CD4-positive, alpha-beta T cell (primary cell): Measurements from ENCODE around the gene RPL31. TPM values are rescaled to one million over a fixed set of nuclear protein-coding genes. Genes with fewer than 3 reads are reported as not detected.
A peak's percentile ranks its signal among the peaks of the same experiment; 100 is the strongest.

Source experiments
- ATAC-seq: fragments of 200-7000 bp; cut with Tn5 transposase; one replicate; pipeline ENCODE4 v1.10.0; 2022; ENCODE audit warnings: mild to moderate bottlenecking; ENCODE audit not compliant: poor library complexity
- CTCF ChIA-PET: fragments of 350-600 bp; sonication (Branson Sonifier 250); formaldehyde crosslinking; loops from one replicate; lab custom pipeline; 2021; ENCODE audit warnings: antibody characterized with exemption, inconsistent platforms; lab: Charles Lee
- POLR2A ChIA-PET: fragments of 350-600 bp; sonication (Branson Sonifier 250); formaldehyde crosslinking; loops from one replicate; lab custom pipeline; 2021; ENCODE audit warnings: antibody characterized with exemption, inconsistent platforms; lab: Charles Lee
- DNase-seq, 14 experiments: peaks; one replicate each; pipeline ENCODE4 v3.0.0-alpha.2; 2013 to 2020; ENCODE audit warnings: mixed read lengths in 2 of 14
- H3K27ac ChIP-seq, 2 donors: one replicate each; pipeline versions ENCODE4 v1.5.1 to v1.7.0; 2013; ENCODE audit warnings: low read length in 2 of 2, low read depth in 1 of 2, mild to moderate bottlenecking in 1 of 2
- H3K27me3 ChIP-seq, 2 experiments: 1 replicate in 1 of 2; 2 replicates in 1 of 2; pipeline versions ENCODE4 v1.6.1 to v1.7.0; 2013; ENCODE audit warnings: low read length in 2 of 2, control low read depth in 1 of 2, mild to moderate bottlenecking in 1 of 2, moderate library complexity in 1 of 2; ENCODE audit not compliant: insufficient read depth in 2 of 2, control insufficient read depth in 1 of 2
- H3K36me3 ChIP-seq: one replicate; pipeline ENCODE4 v1.6.1; 2013; ENCODE audit warnings: low read length, control low read depth; ENCODE audit not compliant: insufficient read depth
- H3K4me1 ChIP-seq: one replicate; pipeline ENCODE4 v1.6.1; 2013; ENCODE audit warnings: low read length, control low read depth; ENCODE audit not compliant: insufficient read depth
- H3K4me3 ChIP-seq: one replicate; pipeline ENCODE4 v1.5.1; 2013; ENCODE audit warnings: mild to moderate bottlenecking, low read length, moderate library complexity
- H3K9me3 ChIP-seq, 2 experiments: 1 replicate in 1 of 2; 2 replicates in 1 of 2; pipeline versions ENCODE4 v1.6.1 to v1.7.0; 2013; ENCODE audit warnings: low read length in 2 of 2, mild to moderate bottlenecking in 2 of 2, control low read depth in 1 of 2, moderate library complexity in 1 of 2; ENCODE audit not compliant: control insufficient read depth in 1 of 2, insufficient read depth in 1 of 2
- H3K27ac Mint-ChIP-seq: one replicate; pipeline ENCODE4 v1.8.0; 2020; ENCODE audit warnings: mixed read lengths
- H3K27me3 Mint-ChIP-seq: one replicate; pipeline ENCODE4 v1.8.0; 2021; ENCODE audit warnings: mixed read lengths
- H3K36me3 Mint-ChIP-seq: one replicate; pipeline ENCODE4 v1.8.0; 2021; ENCODE audit warnings: low read depth, mixed read lengths
- H3K4me1 Mint-ChIP-seq: one replicate; pipeline ENCODE4 v1.8.0; 2021; ENCODE audit warnings: low read depth, mixed read lengths
- H3K4me3 Mint-ChIP-seq: one replicate; pipeline ENCODE4 v1.8.0; 2020; ENCODE audit warnings: mild to moderate bottlenecking, mixed read lengths
- H3K9me3 Mint-ChIP-seq: one replicate; pipeline ENCODE4 v1.8.0; 2020; ENCODE audit warnings: mixed read lengths
- intact Hi-C, 2 experiments: fragments of 100-400 bp; cut with DNase I in 1 of 2; cut with micrococcal nuclease in 1 of 2; formaldehyde crosslinking; loops; one replicate each; pipeline versions ENCODE4 v1.15.1 to v1.9.0; 2023 to 2025; cut with DNase I, micrococcal nuclease
- total RNA-seq, 174 experiments: library from RNA in 2 of 174; stranded (reverse) in 2 of 174; gene quantifications; one replicate each; pipeline ENCODE4 v1.2.3 and lab custom pipeline; 2021 to 2026
- TF ChIP-seq, protein P1 (sequence below): fragments of 200-600 bp; IDR thresholded peaks from one replicate; pipeline ENCODE4 v1.8.0; 2022; ENCODE audit warnings: antibody characterized with exemption, mild to moderate bottlenecking

RPL31 gene
- total RNA-seq, 2 experiments from 2014 or later: 2,901 to 2,913 TPM

DNA sequence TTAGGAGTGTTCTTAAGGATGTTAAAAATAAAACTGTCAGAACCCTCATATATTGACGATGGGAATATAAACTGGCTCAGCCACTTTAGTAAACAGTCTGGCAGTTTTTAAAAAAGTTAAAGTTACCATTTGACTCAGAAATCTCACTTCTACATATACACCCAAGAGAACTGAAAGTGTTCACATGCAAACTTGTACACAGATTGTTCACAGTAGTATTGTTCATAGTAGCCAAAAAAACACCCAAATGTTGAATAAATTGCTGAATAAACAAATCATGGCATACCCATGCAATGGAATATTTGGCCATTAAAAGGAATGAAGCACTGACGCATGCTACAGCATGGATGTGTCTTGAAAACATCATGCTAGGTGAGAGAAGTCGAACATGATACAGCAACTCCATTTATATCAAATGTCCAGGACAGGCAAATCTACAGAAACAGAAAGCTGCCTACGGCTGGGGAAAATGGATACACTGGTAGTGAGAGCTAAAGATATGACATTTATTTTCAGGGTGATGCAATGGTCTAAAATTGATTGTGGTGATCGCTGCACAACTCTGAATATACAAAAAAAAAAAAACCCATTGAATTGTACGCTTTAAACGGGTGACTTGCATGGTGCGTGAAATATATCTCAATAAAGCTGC lies 10.1 kb downstream of the RPL31 start:
- POLR2A ChIA-PET: interaction anchor here (0.6 to 1.5 kb wide), 4 partner anchors 10 to 432 kb away, joined by 3 to 15 read pairs (median 6); partner anchors contain the start of gene RPL31
- no peak overlapping the region for H3K4me3 Mint-ChIP-seq

DNA sequence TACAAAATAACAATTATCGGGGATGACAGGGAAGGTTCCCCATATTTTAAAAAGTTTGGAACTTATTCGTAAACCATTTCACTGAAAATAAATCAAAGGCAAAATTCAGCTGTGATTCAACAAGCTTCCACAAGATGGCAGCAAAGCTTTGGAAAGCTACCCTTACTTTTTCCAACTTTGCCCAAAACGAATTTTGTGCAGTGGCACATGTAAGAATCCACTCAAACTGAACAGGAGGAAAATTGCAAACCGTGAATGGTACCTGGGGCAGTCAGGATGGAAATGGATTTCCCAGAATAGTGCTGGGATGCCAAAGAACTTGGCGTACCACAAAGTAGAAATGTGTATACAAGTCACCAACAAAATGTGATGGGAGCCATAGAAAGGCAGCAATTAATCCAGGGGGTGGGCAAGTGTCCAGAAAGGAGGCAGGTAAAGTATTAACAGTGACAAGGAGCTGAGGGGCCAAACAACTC lies 10.7 kb downstream of the RPL31 start:
- Histone ChIP-seq H3K4me3 (no peak overlapping the region), H3K4me1 (no peaks in the 10 kb centered on the region), H3K9me3 (no peaks in the 10 kb centered on the region), H3K27me3 (no peaks in the 10 kb centered on the region), H3K36me3 (peaks cover 28% of the 10 kb centered on the region), H3K27ac (no peak overlapping the region)
- H3K27ac Mint-ChIP-seq: no peak overlapping the region
- intact Hi-C loops: loop anchor here (1.0 to 2.0 kb wide), 3 partner anchors 193 to 374 kb away; partner anchors contain the start of gene CREG2 (in 2 of the 2)
- TF ChIP-seq, protein P1, sequence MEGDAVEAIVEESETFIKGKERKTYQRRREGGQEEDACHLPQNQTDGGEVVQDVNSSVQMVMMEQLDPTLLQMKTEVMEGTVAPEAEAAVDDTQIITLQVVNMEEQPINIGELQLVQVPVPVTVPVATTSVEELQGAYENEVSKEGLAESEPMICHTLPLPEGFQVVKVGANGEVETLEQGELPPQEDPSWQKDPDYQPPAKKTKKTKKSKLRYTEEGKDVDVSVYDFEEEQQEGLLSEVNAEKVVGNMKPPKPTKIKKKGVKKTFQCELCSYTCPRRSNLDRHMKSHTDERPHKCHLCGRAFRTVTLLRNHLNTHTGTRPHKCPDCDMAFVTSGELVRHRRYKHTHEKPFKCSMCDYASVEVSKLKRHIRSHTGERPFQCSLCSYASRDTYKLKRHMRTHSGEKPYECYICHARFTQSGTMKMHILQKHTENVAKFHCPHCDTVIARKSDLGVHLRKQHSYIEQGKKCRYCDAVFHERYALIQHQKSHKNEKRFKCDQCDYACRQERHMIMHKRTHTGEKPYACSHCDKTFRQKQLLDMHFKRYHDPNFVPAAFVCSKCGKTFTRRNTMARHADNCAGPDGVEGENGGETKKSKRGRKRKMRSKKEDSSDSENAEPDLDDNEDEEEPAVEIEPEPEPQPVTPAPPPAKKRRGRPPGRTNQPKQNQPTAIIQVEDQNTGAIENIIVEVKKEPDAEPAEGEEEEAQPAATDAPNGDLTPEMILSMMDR: peak; percentile 88
- ChIA-PET POLR2A (interaction anchor here (0.6 to 1.5 kb wide), 4 partner anchors 10 to 432 kb away, joined by 3 to 15 read pairs (median 6); partner anchors contain the start of gene RPL31), CTCF (interaction anchor here (0.9 to 1.7 kb wide), 6 partner anchors 10 to 432 kb away, joined by 3 to 11 read pairs (median 4); partner anchors contain the start of genes CNOT11 and RPL31)
- ATAC-seq (no peak), DNase-seq (peak in 10 of 14 experiments; percentile 13 to 70 (median 24))
- H3K9me3 Mint-ChIP-seq: no peaks in the 10 kb centered on the region
- H3K4me1 Mint-ChIP-seq: peaks cover 20% of the 10 kb centered on the region
- H3K27me3 Mint-ChIP-seq: no peaks in the 10 kb centered on the region
- H3K36me3 Mint-ChIP-seq: peaks cover 58% of the 10 kb centered on the region
- no peak overlapping the region for H3K4me3 Mint-ChIP-seq

More for the DNA sequence above, 10.1 kb downstream of the RPL31 start:
- peaks cover 24% of the 10 kb centered on the region for H3K4me1 Mint-ChIP-seq
- intact Hi-C loops: loop anchor here (1.0 to 2.0 kb wide), 3 partner anchors 193 to 375 kb away; partner anchors contain the start of gene CREG2 (in 2 of the 2)
- no peaks in the 10 kb centered on the region for H3K9me3 ChIP-seq
- no peaks in the 10 kb centered on the region for H3K9me3 Mint-ChIP-seq
- TF ChIP-seq, protein P1: no peak
- ATAC-seq: no peak
- H3K27ac Mint-ChIP-seq: no peak overlapping the region
- peaks cover 63% of the 10 kb centered on the region for H3K36me3 Mint-ChIP-seq
- H3K4me1 ChIP-seq: no peaks in the 10 kb centered on the region
- H3K27me3 Mint-ChIP-seq: no peaks in the 10 kb centered on the region
- CTCF ChIA-PET: interaction anchor here (0.9 to 1.7 kb wide), 6 partner anchors 9 to 432 kb away, joined by 3 to 11 read pairs (median 4); partner anchors contain the start of genes CNOT11 and RPL31
- no peak overlapping the region for H3K27ac ChIP-seq
- H3K4me3 ChIP-seq: no peak overlapping the region
- H3K36me3 ChIP-seq: peaks cover 34% of the 10 kb centered on the region
- DNase-seq: no peak
- no peaks in the 10 kb centered on the region for H3K27me3 ChIP-seq

DNA sequence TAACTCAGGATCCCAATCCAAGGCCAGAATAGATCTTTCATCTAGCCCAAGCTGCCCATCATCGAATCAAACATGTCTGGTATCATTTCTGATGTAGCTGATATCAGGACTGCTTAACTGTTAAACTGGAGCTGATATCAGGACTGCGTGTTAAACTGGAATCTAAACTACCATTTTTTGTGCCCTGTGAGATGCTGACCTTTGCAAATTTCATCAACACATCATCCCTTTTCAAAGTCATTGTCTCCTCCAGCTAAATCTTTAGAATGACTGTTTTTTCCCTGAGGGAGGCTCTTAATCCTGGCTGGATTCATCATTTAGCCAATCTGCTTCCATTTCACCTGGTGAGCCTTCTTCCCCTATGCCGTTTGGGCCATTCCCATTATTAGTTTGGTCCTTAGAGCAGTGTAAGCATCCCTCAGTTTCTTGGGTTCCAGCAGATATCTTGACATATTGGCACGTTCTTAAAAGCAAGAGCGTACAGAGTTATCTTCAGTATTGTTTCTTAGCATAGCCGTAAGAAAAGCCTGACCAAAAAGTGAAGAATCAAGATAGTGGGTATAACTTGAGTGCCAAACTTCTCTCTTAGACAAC lies 12.3 kb downstream of the RPL31 start:
- ATAC-seq: no peak
- Histone ChIP-seq H3K9me3 (no peaks in the 10 kb centered on the region), H3K27me3 (no peaks in the 10 kb centered on the region), H3K27ac (no peak overlapping the region), H3K4me1 (no peaks in the 10 kb centered on the region), H3K36me3 (peaks cover 19% of the 10 kb centered on the region), H3K4me3 (no peak overlapping the region)
- no peak for DNase-seq
- CTCF ChIA-PET: no interaction called here
- TF ChIP-seq, protein P1: no peak
- POLR2A ChIA-PET: no interaction called here
- intact Hi-C loops: no loop called here
- H3K27ac Mint-ChIP-seq: no peak overlapping the region
- H3K36me3 Mint-ChIP-seq: peaks cover 49% of the 10 kb centered on the region
- no peaks in the 10 kb centered on the region for H3K27me3 Mint-ChIP-seq
- H3K9me3 Mint-ChIP-seq: no peaks in the 10 kb centered on the region
- no peak overlapping the region for H3K4me3 Mint-ChIP-seq
- H3K4me1 Mint-ChIP-seq: peaks cover 12% of the 10 kb centered on the region
